ENCODE data around the gene OR9Q1.

- TF ChIP-seq CTCF (conservative IDR thresholded peaks at IDR 0.05; ENCODE audit: low read depth in 2 of 2) = no peak
- TF ChIP-seq EZH2 (IDR thresholded peaks at IDR 0.05; ENCODE audit: low read depth, unreplicated experiment) = no peak
- TF ChIP-seq, protein P1, sequence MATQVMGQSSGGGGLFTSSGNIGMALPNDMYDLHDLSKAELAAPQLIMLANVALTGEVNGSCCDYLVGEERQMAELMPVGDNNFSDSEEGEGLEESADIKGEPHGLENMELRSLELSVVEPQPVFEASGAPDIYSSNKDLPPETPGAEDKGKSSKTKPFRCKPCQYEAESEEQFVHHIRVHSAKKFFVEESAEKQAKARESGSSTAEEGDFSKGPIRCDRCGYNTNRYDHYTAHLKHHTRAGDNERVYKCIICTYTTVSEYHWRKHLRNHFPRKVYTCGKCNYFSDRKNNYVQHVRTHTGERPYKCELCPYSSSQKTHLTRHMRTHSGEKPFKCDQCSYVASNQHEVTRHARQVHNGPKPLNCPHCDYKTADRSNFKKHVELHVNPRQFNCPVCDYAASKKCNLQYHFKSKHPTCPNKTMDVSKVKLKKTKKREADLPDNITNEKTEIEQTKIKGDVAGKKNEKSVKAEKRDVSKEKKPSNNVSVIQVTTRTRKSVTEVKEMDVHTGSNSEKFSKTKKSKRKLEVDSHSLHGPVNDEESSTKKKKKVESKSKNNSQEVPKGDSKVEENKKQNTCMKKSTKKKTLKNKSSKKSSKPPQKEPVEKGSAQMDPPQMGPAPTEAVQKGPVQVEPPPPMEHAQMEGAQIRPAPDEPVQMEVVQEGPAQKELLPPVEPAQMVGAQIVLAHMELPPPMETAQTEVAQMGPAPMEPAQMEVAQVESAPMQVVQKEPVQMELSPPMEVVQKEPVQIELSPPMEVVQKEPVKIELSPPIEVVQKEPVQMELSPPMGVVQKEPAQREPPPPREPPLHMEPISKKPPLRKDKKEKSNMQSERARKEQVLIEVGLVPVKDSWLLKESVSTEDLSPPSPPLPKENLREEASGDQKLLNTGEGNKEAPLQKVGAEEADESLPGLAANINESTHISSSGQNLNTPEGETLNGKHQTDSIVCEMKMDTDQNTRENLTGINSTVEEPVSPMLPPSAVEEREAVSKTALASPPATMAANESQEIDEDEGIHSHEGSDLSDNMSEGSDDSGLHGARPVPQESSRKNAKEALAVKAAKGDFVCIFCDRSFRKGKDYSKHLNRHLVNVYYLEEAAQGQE (IDR thresholded peaks at IDR 0.05; ENCODE audit: unreplicated experiment) = no peak
- no peak for TF ChIP-seq POLR2AphosphoS5 (IDR thresholded peaks at IDR 0.05; ENCODE audit: low read depth)
- TF ChIP-seq EZH2phosphoT487 (IDR thresholded peaks at IDR 0.05; ENCODE audit: unreplicated experiment) = no peak
- TF ChIP-seq STAT1 (IDR thresholded peaks at IDR 0.05; ENCODE audit: unreplicated experiment) = no peak
- TF ChIP-seq CREB1 (CRISPR knock-in tag; IDR thresholded peaks at IDR 0.05; ENCODE audit: low read depth) = no peak
- TF ChIP-seq ZNF331 (CRISPR knock-in tag; IDR thresholded peaks at IDR 0.05; ENCODE audit: low read depth) = no peak
- TF ChIP-seq JUNB (IDR thresholded peaks at IDR 0.05; ENCODE audit: unreplicated experiment) = no peak
- no peak for TF ChIP-seq NANOG (IDR thresholded peaks at IDR 0.05; ENCODE audit: borderline replicate concordance)
- TF ChIP-seq ZNF114 (CRISPR knock-in tag; IDR thresholded peaks at IDR 0.05) = no peak
- TF ChIP-seq, protein P2, sequence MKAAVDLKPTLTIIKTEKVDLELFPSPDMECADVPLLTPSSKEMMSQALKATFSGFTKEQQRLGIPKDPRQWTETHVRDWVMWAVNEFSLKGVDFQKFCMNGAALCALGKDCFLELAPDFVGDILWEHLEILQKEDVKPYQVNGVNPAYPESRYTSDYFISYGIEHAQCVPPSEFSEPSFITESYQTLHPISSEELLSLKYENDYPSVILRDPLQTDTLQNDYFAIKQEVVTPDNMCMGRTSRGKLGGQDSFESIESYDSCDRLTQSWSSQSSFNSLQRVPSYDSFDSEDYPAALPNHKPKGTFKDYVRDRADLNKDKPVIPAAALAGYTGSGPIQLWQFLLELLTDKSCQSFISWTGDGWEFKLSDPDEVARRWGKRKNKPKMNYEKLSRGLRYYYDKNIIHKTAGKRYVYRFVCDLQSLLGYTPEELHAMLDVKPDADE (IDR thresholded peaks at IDR 0.05) = no peak
- no peak for TF ChIP-seq ZNF462 (CRISPR knock-in tag; IDR thresholded peaks at IDR 0.05)
Observed at GRCh38 chr11:58097437-58097836, 73.8 kb downstream of the OR9Q1 start.

Data from GM23338 (cell line).